NCI-H1930 (cell line): ENCODE data around the gene HAUS8.

ENCODE experiments used
- DNase-seq, 2 experiments: peaks; one replicate each; lab custom pipeline; 2025; lab: John Stamatoyannopoulos, UW

HAUS8 gene

GRCh38 chr19:17075864-17076542 is 751 bp upstream of the HAUS8 start:
- no peak for DNase-seq

- DNase-seq, result no peak
Measured at GRCh38 chr19:17074634-17075034, 618 bp downstream of the HAUS8 start.

GRCh38 chr19:17073869-17074633 is 1.2 kb downstream of the HAUS8 start:
- no peak for DNase-seq

GRCh38 chr19:17070912-17071311 is 4.3 kb downstream of the HAUS8 start:
- DNase-seq, result no peak

GRCh38 chr19:17070421-17070820 is 4.8 kb downstream of the HAUS8 start:
- DNase-seq, result no peak

- DNase-seq, result no peak
Measured at GRCh38 chr19:17069193-17069592, 6.1 kb downstream of the HAUS8 start.

- DNase-seq, result no peak
Measured at GRCh38 chr19:17063428-17063827, 11.8 kb downstream of the HAUS8 start.

GRCh38 chr19:17061691-17062090 is 13.6 kb downstream of the HAUS8 start:
- DNase-seq, result no peak

GRCh38 chr19:17061205-17061604 is 14.0 kb downstream of the HAUS8 start:
- DNase-seq, result no peak

- no peak for DNase-seq
Measured at GRCh38 chr19:17060802-17061201, 14.4 kb downstream of the HAUS8 start.

GRCh38 chr19:17058236-17058635 is 17.0 kb downstream of the HAUS8 start:
- DNase-seq, result peak in 1 of 2 experiments; percentile 34

GRCh38 chr19:17055636-17056035 is 19.6 kb downstream of the HAUS8 start:
- DNase-seq, result no peak

- DNase-seq, result no peak
Measured at GRCh38 chr19:17054746-17055145, 20.5 kb downstream of the HAUS8 start.

GRCh38 chr19:17052439-17052838 is 22.8 kb downstream of the HAUS8 start:
- DNase-seq, result no peak

- no peak for DNase-seq
Measured at GRCh38 chr19:17049711-17050280, 25.5 kb downstream of the HAUS8 start.

- no peak for DNase-seq
Measured at GRCh38 chr19:17048885-17049453, 26.3 kb downstream of the HAUS8 start.

GRCh38 chr19:17045907-17046502 is 29.2 kb downstream of the HAUS8 start:
- DNase-seq, result no peak

GRCh38 chr19:17043744-17044143 is 31.5 kb downstream of the HAUS8 start:
- no peak for DNase-seq

GRCh38 chr19:17041976-17042375 is 33.3 kb downstream of the HAUS8 start:
- no peak for DNase-seq

- no peak for DNase-seq
Measured at GRCh38 chr19:17037966-17038500, 37.2 kb downstream of the HAUS8 start.

GRCh38 chr19:17037184-17037583 is 38.1 kb downstream of the HAUS8 start:
- no peak for DNase-seq

GRCh38 chr19:17036640-17037039 is 38.6 kb downstream of the HAUS8 start:
- DNase-seq, result no peak
